Activated T-helper 9 cell treated with anti-CD3 and anti-CD28 coated beads, Interleukin-2, amount 50 U/mL, for 16 hours (primary cell): Measurements from ENCODE around the gene NANOS2.

Source experiments
- DNase-seq: peaks from one replicate; pipeline ENCODE4 v3.0.0-alpha.2; 2020; ENCODE audit warnings: low read depth

Gene NANOS2

GRCh38 chr19:45895519-45895972 is 19.0 kb downstream of the NANOS2 start:
- no peak for DNase-seq

DNA sequence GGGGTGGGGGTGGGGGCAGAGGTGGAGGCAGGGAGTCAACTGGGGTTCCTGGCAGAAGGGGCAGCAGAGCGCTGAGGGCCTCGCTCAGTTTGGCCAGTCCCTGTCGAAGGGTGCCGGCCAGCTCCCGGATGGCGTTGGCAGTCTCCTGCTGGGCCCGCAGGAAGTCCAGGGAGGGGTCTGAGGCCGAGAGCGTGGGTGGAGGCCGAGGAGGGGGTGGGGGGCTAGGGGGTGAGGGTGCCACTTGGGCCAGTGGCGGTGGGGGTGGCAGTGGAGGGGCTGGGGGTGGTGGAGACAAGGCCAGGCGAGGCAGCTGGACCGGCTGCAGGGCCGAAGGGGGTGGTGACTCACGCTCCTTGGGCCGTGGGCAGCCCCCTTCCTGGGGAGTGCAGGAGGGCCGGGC is 23.7 kb downstream of the NANOS2 start:
- no peak for DNase-seq

GRCh38 chr19:45889210-45889885 is 25.2 kb downstream of the NANOS2 start:
- DNase-seq, result no peak

DNA sequence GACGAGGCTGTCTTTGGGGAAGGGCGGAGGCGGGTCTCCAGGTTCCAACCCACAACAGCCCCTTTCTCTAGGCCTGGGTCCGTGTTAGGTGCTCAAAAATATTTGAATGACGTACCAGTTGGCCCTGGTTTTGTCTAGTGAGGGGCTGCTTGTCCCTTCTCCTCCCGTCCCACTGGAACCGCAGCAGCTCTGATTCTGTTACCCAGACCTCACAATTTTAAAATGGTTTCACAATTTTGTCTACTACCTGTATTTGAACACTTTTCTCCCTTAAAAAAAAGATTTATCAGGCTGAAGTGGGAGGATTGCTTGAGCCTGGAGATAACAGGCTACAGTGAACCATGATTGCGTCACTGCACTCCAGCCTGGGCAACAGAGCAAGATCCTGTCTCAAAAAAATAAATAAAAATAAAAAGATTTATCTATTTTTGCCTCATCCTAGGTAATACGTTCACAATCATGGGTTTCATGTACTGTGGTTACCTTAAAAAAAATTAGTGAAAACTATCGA is 27.3 kb downstream of the NANOS2 start:
- no peak for DNase-seq

- DNase-seq, result peak; percentile 78
Observed at GRCh38 chr19:45886427-45887199, 28.0 kb downstream of the NANOS2 start.

DNA sequence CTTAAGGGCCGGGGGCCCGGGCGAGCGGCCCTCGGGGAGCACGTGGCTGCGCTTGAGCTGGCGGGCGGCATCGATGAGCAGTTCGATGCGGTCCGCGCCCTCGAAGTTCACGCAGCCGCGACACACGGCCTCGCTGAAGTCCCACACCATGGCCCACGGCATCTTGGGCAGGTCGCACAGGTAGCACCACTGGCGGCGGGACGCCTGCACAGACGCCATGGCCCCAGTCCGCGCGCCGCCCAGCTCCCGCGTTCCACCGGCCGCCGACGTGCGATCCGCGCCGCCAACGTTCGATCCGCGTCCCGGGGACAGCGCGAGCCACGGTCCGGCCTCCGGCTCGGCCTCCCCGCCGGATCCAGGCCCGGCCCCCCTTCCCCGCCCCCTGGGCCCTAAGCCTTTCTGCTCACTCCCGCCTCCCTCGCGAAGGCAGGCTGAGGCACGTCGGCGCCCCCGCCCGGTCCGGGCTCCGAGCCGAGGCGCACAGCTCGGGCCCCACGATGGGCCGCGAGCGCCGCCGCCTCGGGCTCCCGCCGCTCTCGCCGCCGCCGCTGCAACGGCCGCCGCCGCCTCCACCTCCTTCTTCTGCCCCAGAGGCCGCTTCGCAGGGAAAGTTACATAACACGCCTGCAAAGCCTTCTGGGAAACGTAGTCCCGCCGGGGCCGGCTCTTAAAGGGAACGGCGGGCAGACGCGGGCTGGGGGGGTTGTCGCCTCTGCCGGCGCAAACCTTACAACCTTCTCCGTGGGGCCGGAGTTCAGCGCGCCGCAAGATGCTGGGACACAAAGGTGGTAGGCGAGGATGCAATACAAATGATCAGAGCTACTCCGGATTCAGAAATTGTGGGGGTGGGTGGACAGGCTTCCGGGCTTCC is 28.8 kb downstream of the NANOS2 start, which contains the start of gene IRF2BP1:
Gene IRF2BP1 (minus strand): TSS at position 586 of the 871 bp plus-strand sequence. CDS start 367 bp downstream, at position 219.
- peak; percentile 81 for DNase-seq

- no peak for DNase-seq
Observed at GRCh38 chr19:45884682-45885555, 29.7 kb downstream of the NANOS2 start.

GRCh38 chr19:45883881-45884681 is 30.5 kb downstream of the NANOS2 start:
- DNase-seq, result no peak

GRCh38 chr19:45883586-45883880 is 31.0 kb downstream of the NANOS2 start:
- no peak for DNase-seq

- DNase-seq, result peak; percentile 77
Observed at GRCh38 chr19:45882652-45883585, 31.7 kb downstream of the NANOS2 start.

- DNase-seq, result no peak
Observed at GRCh38 chr19:45881909-45882528, 32.6 kb downstream of the NANOS2 start.

DNA sequence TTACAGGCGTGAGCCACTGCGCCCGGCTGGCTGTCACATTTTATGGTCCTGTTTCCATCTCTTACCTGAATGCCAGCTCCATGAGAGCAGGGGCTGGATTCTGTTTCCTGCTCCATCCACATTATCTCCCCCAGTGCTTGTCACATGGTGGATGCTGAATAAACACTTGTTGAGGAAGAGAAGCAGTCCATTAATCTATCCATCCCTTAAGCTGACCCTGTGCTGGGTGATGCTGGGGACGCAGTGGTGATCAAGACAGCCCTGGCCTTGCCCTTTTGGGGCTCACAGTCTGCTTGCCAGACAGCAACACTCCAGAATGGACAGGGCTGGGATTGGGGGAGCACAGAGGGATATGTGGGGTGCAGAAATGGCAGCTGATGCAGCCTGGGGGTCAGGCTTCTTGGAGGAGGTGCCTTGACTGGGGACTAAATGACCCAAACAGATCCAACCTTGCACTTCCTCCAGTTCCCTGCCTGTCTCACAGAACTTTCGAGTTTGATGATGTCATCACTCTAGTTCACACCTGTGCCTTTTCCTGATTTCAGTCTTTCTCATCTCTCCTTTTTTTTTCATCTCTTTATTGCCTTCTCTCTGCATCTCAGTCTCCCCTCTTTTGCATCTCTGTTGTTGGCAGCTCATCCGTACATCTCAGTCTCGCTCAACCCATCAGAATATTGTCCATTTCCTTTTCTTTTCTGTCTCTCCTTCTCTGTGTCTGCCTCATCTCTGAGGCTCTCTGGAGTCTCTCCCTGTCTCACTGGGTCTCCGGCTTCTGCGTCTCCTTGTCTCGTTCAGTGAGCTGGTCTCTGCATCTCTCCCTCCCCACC is 33.3 kb downstream of the NANOS2 start:
- no peak for DNase-seq

DNA sequence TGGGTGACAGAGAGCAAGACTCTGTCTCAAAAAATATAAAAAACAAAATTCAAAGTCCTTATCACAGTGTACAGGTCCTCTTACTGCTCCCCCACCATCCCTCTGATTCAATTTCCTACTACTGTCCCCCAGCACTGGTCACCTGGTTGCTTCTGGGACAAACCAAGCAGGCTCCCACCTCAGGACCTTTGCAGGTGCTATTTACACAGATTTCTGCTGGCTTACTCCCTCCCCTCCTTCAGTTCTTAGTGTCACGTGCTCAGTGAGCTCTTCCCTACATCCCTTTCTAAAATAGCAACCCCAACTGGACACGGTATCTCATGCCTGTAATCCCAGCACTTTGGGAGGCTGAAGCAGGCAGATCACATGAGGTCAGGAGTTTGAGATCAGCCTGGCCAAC is 34.6 kb downstream of the NANOS2 start:
- DNase-seq, result no peak

DNA sequence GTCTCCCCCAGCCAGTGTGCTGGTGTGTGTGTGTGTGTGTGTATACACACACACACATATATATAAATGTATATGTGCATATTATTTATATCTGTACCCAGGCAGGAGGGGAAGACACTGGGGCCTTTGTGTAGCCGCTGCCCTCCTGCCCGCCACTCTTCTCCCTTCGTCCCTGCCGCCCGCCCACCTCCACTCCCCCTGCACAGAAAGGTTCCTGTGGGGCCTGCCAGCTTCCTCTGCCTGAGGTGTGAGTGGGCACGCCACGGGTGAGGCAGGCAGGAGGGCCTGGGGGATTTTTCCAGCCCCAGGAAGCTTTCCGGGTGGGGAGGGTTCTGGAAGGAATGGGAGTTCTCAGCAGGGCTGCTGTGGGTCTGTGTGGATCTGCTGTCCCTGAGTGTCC is 35.5 kb downstream of the NANOS2 start:
- DNase-seq, result no peak

- no peak for DNase-seq
Observed at GRCh38 chr19:45878043-45878794, 36.4 kb downstream of the NANOS2 start.

DNA sequence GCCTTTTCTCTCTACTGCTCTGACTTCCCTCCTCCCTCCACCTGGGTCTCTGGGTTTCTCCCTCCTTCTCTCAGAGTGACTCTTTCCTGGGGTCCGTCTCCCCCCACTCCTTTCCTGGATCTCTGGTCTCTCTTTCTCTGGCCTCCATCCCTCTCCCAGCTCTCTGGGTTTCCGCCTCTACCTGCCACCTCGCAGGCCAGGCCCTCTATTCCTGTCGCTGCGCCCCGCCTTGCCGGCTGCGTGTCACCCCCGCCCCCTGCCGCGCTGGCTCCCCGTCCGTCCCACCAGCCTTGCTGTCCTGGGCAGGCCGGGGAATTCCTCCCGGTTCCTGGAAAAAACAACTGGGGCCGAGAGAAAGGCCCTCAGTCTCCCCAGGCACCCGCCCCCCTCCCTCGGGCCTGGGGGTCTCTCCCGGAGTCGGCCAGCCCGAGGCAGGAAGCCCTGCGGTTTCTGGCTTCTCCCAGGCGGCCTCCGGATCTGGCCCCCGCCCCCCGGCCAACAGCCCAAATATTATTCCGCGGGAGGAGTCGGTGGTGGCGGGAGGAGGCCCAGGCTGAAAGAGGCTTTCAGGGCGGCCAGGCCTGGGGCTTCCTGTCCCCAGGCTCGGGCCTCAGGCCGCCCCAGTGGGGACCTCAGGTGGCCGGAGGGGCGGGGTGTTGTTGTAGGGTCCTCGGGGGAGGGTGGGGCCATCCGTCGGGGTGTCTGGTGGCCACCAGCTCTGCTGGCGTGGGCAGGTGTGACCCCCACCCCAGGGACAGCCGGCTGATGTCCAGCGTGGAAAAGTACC is 38.0 kb downstream of the NANOS2 start:
- DNase-seq, result no peak

GRCh38 chr19:45876161-45876410 is 38.5 kb downstream of the NANOS2 start:
- no peak for DNase-seq
